K562 (cell line): Measurements from ENCODE around the gene EFCAB10. TPM values are rescaled to one million over a fixed set of nuclear protein-coding genes. Genes with fewer than 3 reads are reported as not detected.

Source experiments
- ATAC-seq: fragments of 200-7000 bp; cut with Tn5 transposase; 3 replicates; pipeline ENCODE4 v1.9.1; 2020; ENCODE audit warnings: moderate library complexity
- BruUV-seq: library from RNA; stranded (reverse); fragments of 400-500 nt; replicated peaks from 2 replicates; lab custom pipeline; 2021; lab: Mats Ljungman, UMichigan
- CTCF ChIA-PET: fragments of 300-600 bp; formaldehyde crosslinking; extraction: SDS; loops from one replicate; lab custom pipeline; 2021; ENCODE audit warnings: low intra/inter-chr PET ratio; lab: Yijun Ruan, JAX
- POLR2A ChIA-PET: fragments of 300-600, 350-650 bp; sonication (Branson Sonifier 250); formaldehyde crosslinking; extraction: SDS; loops from one replicate; lab custom pipeline; 2021; ENCODE audit warnings: antibody characterized with exemption, inconsistent platforms; lab: Yijun Ruan, JAX
- DNase-seq, 4 experiments: peaks; one replicate each; pipeline versions ENCODE4 v3.0.0 to v3.0.0-alpha.2; 2011 to 2018; ENCODE audit warnings: low spot score in 3 of 4, mixed read lengths in 3 of 4; ENCODE audit errors: extremely low read depth in 1 of 4
- FAIRE-seq: peaks from 2 replicates; lab custom pipeline; 2011; peaks lifted over from hg19 to GRCh38; lab: Jason Lieb, UNC
- H2AFZ ChIP-seq: 2 replicates; pipeline ENCODE4 v1.6.0; 2011; ENCODE audit warnings: low read depth, low read length, control low read depth, inconsistent platforms
- H3K27ac ChIP-seq: fragments of 200-600 bp; 3 replicates; pipeline ENCODE4 v1.8.0; 2011; ENCODE audit warnings: low read depth, mild to moderate bottlenecking, control low read depth, inconsistent platforms, low read length, moderate library complexity, mixed read lengths; ENCODE audit errors: extremely low read depth
- H3K27me3 ChIP-seq, 2 experiments: fragments of 300-600 bp in 1 of 2; 2 replicates in 1 of 2; 3 replicates in 1 of 2; pipeline versions ENCODE4 v1.6.0 to v1.8.0; 2011; ENCODE audit warnings: inconsistent platforms in 2 of 2, low read length in 2 of 2, mild to moderate bottlenecking in 1 of 2, mixed read lengths in 1 of 2, moderate library complexity in 1 of 2; ENCODE audit not compliant: control insufficient read depth in 2 of 2, insufficient read depth in 2 of 2
- H3K36me3 ChIP-seq: fragments of 300-600 bp; 3 replicates; pipeline ENCODE4 v1.8.0; 2011; ENCODE audit warnings: mild to moderate bottlenecking, low read length, inconsistent platforms; ENCODE audit not compliant: control insufficient read depth, insufficient read depth
- H3K4me1 ChIP-seq, 2 experiments: fragments of 200-600 bp in 1 of 2; replicated peaks in 1 of 2; 2 replicates in 1 of 2; 3 replicates in 1 of 2; pipeline versions ENCODE4 v1.5.1 to v1.8.0; 2011; ENCODE audit warnings: inconsistent platforms in 2 of 2, low read length in 2 of 2, mild to moderate bottlenecking in 1 of 2, mixed read lengths in 1 of 2, moderate library complexity in 1 of 2; ENCODE audit not compliant: control insufficient read depth in 2 of 2, insufficient read depth in 2 of 2
- H3K4me2 ChIP-seq: 2 replicates; pipeline ENCODE4 v1.6.1; 2011; ENCODE audit warnings: low read length, control low read depth, inconsistent platforms, mixed read lengths; ENCODE audit not compliant: insufficient read depth
- H3K4me3 ChIP-seq: fragments of 200-600 bp; sonication (generic), shearing (Covaris generic); 2 replicates; pipeline ENCODE4 v1.5.1; 2016; ENCODE audit warnings: control low read depth, inconsistent platforms
- H3K79me2 ChIP-seq: fragments of 200-600 bp; 3 replicates; pipeline ENCODE4 v1.8.0; 2011; ENCODE audit warnings: low read length, inconsistent platforms; ENCODE audit not compliant: control insufficient read depth, insufficient read depth
- H3K9ac ChIP-seq, 2 experiments: 2 replicates each; pipeline versions ENCODE4 v1.6.0 to v1.6.1; 2011; ENCODE audit warnings: low read depth in 2 of 2, low read length in 2 of 2, control low read depth in 1 of 2, inconsistent platforms in 1 of 2, mild to moderate bottlenecking in 1 of 2, mixed read lengths in 1 of 2; ENCODE audit not compliant: insufficient read depth in 1 of 2
- H3K9me1 ChIP-seq: one replicate; pipeline ENCODE4 v1.6.0; 2011; ENCODE audit warnings: inconsistent platforms, mild to moderate bottlenecking, low read length, moderate library complexity; ENCODE audit not compliant: control insufficient read depth, insufficient read depth
- H3K9me3 ChIP-seq: replicated peaks from 2 replicates; pipeline ENCODE4 v1.5.1; 2011; ENCODE audit warnings: low read depth, low read length, inconsistent platforms; ENCODE audit not compliant: control insufficient read depth, insufficient read depth
- H4K20me1 ChIP-seq: replicated peaks from 2 replicates; pipeline ENCODE4 v1.6.1; 2011; ENCODE audit warnings: low read length, inconsistent platforms, mixed read lengths; ENCODE audit not compliant: control insufficient read depth, insufficient read depth
- ATF1 ChIP-seq, 2 experiments: fragments of 450-650 bp in 1 of 2; IDR thresholded peaks; 2 replicates each; pipeline ENCODE4 v1.6.1; 2016; ENCODE audit warnings: missing compliant biosample characterization in 1 of 2, missing genetic modification characterization in 1 of 2
- DLX4 ChIP-seq: fragments of 250-450 bp; sonication (Bioruptor Pico); IDR thresholded peaks from 2 replicates; pipeline ENCODE4 v1.6.1; 2021; ENCODE audit warnings: mild to moderate bottlenecking
- KDM1A ChIP-seq, 2 experiments: fragments of 450-650 bp; IDR thresholded peaks; 2 replicates each; pipeline ENCODE4 v1.6.1; 2016; ENCODE audit warnings: mild to moderate bottlenecking in 2 of 2
- KLF16 ChIP-seq: IDR thresholded peaks from 2 replicates; pipeline ENCODE4 v1.6.1; 2016; ENCODE audit warnings: antibody characterized with exemption
- MXD1 ChIP-seq: fragments of 250-450 bp; sonication (Bioruptor Pico); IDR thresholded peaks from 2 replicates; pipeline ENCODE4 v1.8.0; 2021; ENCODE audit warnings: borderline replicate concordance, mild to moderate bottlenecking, moderate library complexity; ENCODE audit not compliant: poor library complexity, severe bottlenecking
- NR4A1 ChIP-seq, 2 experiments: fragments of 250-450 bp in 1 of 2; fragments of 450-650 bp in 1 of 2; sonication (Bioruptor Pico) in 1 of 2; IDR thresholded peaks; 2 replicates each; pipeline versions ENCODE4 v1.4.0 to v1.6.1; 2016 to 2020; ENCODE audit warnings: mild to moderate bottlenecking in 2 of 2, missing compliant biosample characterization in 1 of 2, missing genetic modification characterization in 1 of 2, moderate library complexity in 1 of 2
- PYGO2 ChIP-seq: fragments of 450-650 bp; IDR thresholded peaks from 2 replicates; pipeline ENCODE4 v1.6.1; 2016; ENCODE audit warnings: mild to moderate bottlenecking, missing genetic modification characterization, moderate library complexity, missing compliant biosample characterization
- RCOR1 ChIP-seq, 2 experiments: IDR thresholded peaks; 2 replicates each; pipeline ENCODE4 v1.6.1; 2012; ENCODE audit warnings: low read depth in 2 of 2, low read length in 2 of 2, borderline replicate concordance in 1 of 2, improper control_type of control experiment in 1 of 2
- SOX6 ChIP-seq: fragments of 450-650 bp; IDR thresholded peaks from 2 replicates; pipeline ENCODE4 v1.6.1; 2014; ENCODE audit warnings: mild to moderate bottlenecking
- SRSF7 ChIP-seq: fragments of 200-400 bp; formaldehyde crosslinking; optimal IDR thresholded peaks from 2 replicates; pipeline ENCODE3; 2017; ENCODE audit warnings: mild to moderate bottlenecking, low read depth, low read length
- STAT6 ChIP-seq: sonication (generic); formaldehyde crosslinking; IDR thresholded peaks from 2 replicates; pipeline ENCODE4 v1.8.1; 2023; ENCODE audit warnings: mild to moderate bottlenecking, missing genetic modification reagents
- TCFL5 ChIP-seq: fragments of 250-450 bp; sonication (Bioruptor Pico); conservative IDR thresholded peaks from 2 replicates; pipeline ENCODE4 v1.6.1; 2021; ENCODE audit warnings: mild to moderate bottlenecking, moderate library complexity, matching md5 sums
- USF1 ChIP-seq: sonication (generic); formaldehyde crosslinking; IDR thresholded peaks from 2 replicates; pipeline ENCODE4 v1.9.0; 2022; ENCODE audit warnings: mild to moderate bottlenecking, missing genetic modification reagents
- XRCC5 ChIP-seq: fragments of 200-400 bp; formaldehyde crosslinking; IDR thresholded peaks from 2 replicates; pipeline ENCODE4 v1.6.1; 2017; ENCODE audit warnings: low read depth, mild to moderate bottlenecking, low read length
- WGBS: fragments of 100-300 bp; shearing (Covaris generic); methylation state at CpG from one replicate; pipeline ENCODE4 v1.1.6; 2016; ENCODE audit warnings: low coverage, mixed read lengths; ENCODE audit not compliant: insufficient coverage; ENCODE audit errors: missing lambda C conversion rate; 5-methylcytosine and 5-hydroxymethylcytosine counted together
- in situ Hi-C: fragments of 300-500 bp; cut with MboI; formaldehyde crosslinking; loops from 4 replicates; pipeline ENCODE4 v1.15.0; 2018; ENCODE audit warnings: inconsistent platforms, mixed read lengths
- intact Hi-C: fragments of 100-400 bp; cut with micrococcal nuclease; formaldehyde crosslinking; loops from 2 replicates; pipeline ENCODE4 v1.14.2; 2022
- polyA plus RNA-seq, 8 experiments: library from polyadenylated mRNA; depleted of rRNA in 4 of 8; stranded (reverse) in 5 of 8; unstranded in 3 of 8; fragments of >200 nt; fragmentation: Nextera tagmentation in 2 of 8; fragmentation: Illumina TruSeq in 1 of 8; extraction: Ambion mirVana in 2 of 8; extraction: Trizol in 1 of 8; gene quantifications; 2 replicates each; pipeline versions ENCODE4 v1.2.1 to v1.2.3, GENCODE V29; 2011 to 2014; ENCODE audit warnings: inconsistent platforms in 1 of 8, missing spikeins in 1 of 8
- total RNA-seq, 7 experiments: library from RNA; depleted of rRNA in 6 of 7; stranded (reverse); fragments of >200 nt in 6 of 7; fragmentation: Illumina TruSeq in 2 of 7; extraction: Trizol in 2 of 7; gene quantifications; 2 replicates each; pipeline versions ENCODE4 v1.2.1 to v1.2.3, GENCODE V29; 2011 to 2021; ENCODE audit warnings: low replicate concordance in 1 of 7

EFCAB10 gene
- total and polyA plus RNA-seq, 9 of the 15 experiments (the other 6 are each of a cell fraction or from before 2014, with no cell fraction given), result 5.0 to 21.4 (median 16.8) TPM

DNA sequence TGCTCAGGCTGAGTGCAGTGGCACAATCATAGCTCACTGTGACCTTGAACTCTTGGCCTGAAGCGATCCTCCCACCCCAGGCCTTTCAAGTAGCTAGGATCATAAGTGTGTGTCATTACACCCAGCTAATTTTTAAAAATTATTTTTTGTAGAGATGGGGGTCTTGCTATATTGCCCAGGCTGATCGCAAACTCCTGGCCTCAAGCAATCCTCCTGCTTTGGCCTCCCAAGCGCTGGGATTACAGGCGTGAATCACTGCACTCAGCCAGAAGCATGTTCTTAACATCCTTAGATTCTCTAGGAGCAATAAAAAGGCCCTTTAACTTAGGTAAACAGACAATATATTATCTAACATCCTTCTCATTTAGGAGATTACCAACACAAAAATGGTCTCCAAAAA, 38.3 kb upstream of the EFCAB10 start (continued):
- TF ChIP-seq STAT6 (CRISPR knock-in tag) (no peak), SRSF7 (no peak)

DNA sequence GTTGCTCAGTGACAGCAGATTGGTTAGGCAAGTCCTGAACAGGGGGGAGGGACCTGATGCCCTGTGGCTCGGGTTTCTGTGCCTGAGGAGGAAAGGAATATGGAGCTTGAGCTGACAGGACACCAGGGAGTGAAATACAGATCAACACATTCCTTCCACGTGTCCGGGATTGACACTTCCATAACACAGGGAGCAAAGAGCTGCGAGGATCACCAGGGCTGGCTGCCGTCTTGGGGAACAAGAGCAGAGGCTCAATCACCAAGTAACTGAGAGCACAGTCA, 36.7 kb upstream of the EFCAB10 start:
- Histone ChIP-seq H3K4me2 (no peak overlapping the region), H3K27ac (no peak overlapping the region), H3K79me2 (no peaks in the 10 kb centered on the region), H3K36me3 (no peaks in the 10 kb centered on the region), H3K9ac (peak overlapping the region in 1 of 2 experiments; percentile 11; a peak in 1 of 4 replicates), H4K20me1 (0 out of 2 replicates have a peak, but pooled peaks cover 6% of the 10 kb centered on the region), H3K4me1 (peaks cover 0 to 8% of the 10 kb centered on the region in 2 experiments; a peak in 2 of 5 replicates), H3K4me3 (no peak overlapping the region), H3K27me3 (peaks cover 0 to 34% of the 10 kb centered on the region in 2 experiments; a peak in 1 of 5 replicates), H3K9me3 (no peaks in the 10 kb centered on the region), H3K9me1 (no peaks in the 10 kb centered on the region), H2AFZ (no peak overlapping the region)
- ChIA-PET CTCF (no interaction called here), POLR2A (interaction anchor here (0.7 to 0.8 kb wide), 3 partner anchors 11 to 14 kb away, joined by 3 to 5 read pairs (median 3); no protein-coding TSS in a partner anchor)
- DNase-seq, result no peak
- in situ Hi-C loops (loop anchor here (10.0 kb wide), 1 partner anchor 963 kb away; no protein-coding TSS in a partner anchor), intact Hi-C loops (no loop called here)
- 36% methylated on average over 5 of the region's 5 CpGs for WGBS
- ATAC-seq, result no peak; the same call in 2 of the 3 replicates
- BruUV-seq, result no TSS peak
- no peak for FAIRE-seq
- TF ChIP-seq NR4A1 (CRISPR knock-in tag; IDR thresholded peaks at IDR 0.05) (no peak), NR4A1 (tag; IDR thresholded peaks at IDR 0.05) (no peak), MXD1 (CRISPR knock-in tag) (no peak), ATF1 (CRISPR knock-in tag; IDR thresholded peaks at IDR 0.05) (no peak), ATF1 (tag; IDR thresholded peaks at IDR 0.05) (no peak), SOX6 (no peak), KLF16 (no peak), USF1 (CRISPR knock-in tag) (no peak), TCFL5 (CRISPR knock-in tag) (no peak), RCOR1 (IDR thresholded peaks at IDR 0.05; ENCODE audit: borderline replicate concordance in 1 of 2, low read depth in 2 of 2, low read length in 2 of 2) (no peak), XRCC5 (no peak), PYGO2 (tag) (no peak), DLX4 (no peak), KDM1A (IDR thresholded peaks at IDR 0.05) (no peak)
